ENCODE results near the gene PRRT4.

DNA sequence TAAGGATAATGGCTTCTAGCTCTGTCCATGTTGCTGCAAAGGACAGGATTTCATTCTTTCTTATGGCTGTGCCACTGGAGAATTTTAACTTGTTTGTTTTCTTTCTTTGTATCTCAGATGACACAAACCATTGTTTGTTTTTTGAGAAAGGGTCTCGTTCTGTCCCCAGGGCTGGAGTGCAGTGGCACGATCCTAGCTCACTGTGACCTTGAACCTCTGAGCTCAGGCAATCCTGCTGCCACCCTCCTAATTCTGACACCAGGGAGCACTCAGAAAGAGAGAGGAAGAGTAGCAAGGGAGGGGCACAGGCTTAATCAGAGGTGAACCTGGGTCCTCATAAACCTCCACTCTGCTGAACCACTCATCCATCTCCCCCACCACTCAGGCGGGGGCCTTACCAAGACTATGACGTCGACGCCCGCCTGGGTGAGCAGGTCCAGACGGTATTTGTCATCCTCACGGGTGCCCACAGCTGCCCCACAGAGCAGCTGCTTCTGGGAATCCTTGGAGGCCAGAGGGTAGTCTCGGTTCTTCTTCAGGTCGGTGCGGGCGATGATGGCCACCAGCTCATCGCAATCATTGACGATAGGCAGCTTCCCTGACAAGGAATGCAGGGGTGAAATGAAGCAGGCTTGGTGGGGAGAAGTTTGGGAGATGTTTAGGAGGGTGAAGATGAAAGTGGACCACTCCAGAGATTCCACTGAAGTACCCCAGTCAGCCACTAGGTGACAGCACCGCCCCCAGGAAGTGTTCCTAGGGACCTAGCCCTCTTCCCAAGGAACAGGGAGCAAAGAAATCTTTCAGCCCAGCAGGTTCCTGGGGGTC lies 36.7 kb upstream of the PRRT4 start:
- no peak for TF ChIP-seq YY1 (IDR thresholded peaks at IDR 0.05; ENCODE audit: insufficient read depth, insufficient read length)
- TF ChIP-seq SUZ12 (IDR thresholded peaks at IDR 0.05; ENCODE audit: extremely low read depth, insufficient read depth, insufficient read length): no peak

All from NT2/D1 (cell line).